DOHH2 (cell line): ENCODE measurements around the gene SERPINA7.

Experiments used
- H3F3A ChIP-seq: fragments of 200-600 bp; sonication (generic), shearing (Covaris generic); 2 replicates; pipeline ENCODE4 v1.6.0; 2016; ENCODE audit warnings: antibody characterized with exemption, mild to moderate bottlenecking; ENCODE audit not compliant: control insufficient read depth, insufficient read depth
- H3K27ac ChIP-seq: fragments of 200-600 bp; sonication (generic); 2 replicates; pipeline ENCODE4 v1.5.1; 2014; ENCODE audit warnings: low read depth, mild to moderate bottlenecking, low read length, moderate library complexity
- H3K27me3 ChIP-seq: fragments of 200-600 bp; sonication (generic); 2 replicates; pipeline ENCODE4 v1.6.1; 2014; ENCODE audit warnings: mild to moderate bottlenecking, low read length, mixed read lengths; ENCODE audit not compliant: control insufficient read depth
- H3K36me3 ChIP-seq: fragments of 200-600 bp; sonication (generic); 2 replicates; pipeline ENCODE4 v1.6.1; 2014; ENCODE audit warnings: mild to moderate bottlenecking, low read length, moderate library complexity, mixed read lengths; ENCODE audit not compliant: control insufficient read depth
- H3K4me1 ChIP-seq: fragments of 200-600 bp; sonication (generic); 2 replicates; pipeline ENCODE4 v1.6.1; 2014; ENCODE audit warnings: mild to moderate bottlenecking, low read length, mixed read lengths; ENCODE audit not compliant: control insufficient read depth
- H3K4me2 ChIP-seq: fragments of 200-600 bp; sonication (generic); 2 replicates; pipeline ENCODE4 v1.6.0; 2014; ENCODE audit warnings: mild to moderate bottlenecking, low read length, moderate library complexity
- H3K4me3 ChIP-seq: fragments of 200-600 bp; sonication (generic); 2 replicates; pipeline ENCODE4 v1.5.1; 2014; ENCODE audit warnings: mild to moderate bottlenecking, low read length, mixed read lengths
- H3K79me2 ChIP-seq: fragments of 200-600 bp; sonication (generic); 2 replicates; pipeline ENCODE4 v1.6.1; 2014; ENCODE audit warnings: mild to moderate bottlenecking, low read length, mixed read lengths; ENCODE audit not compliant: control insufficient read depth
- H3K9me2 ChIP-seq: fragments of 200-600 bp; sonication (generic); replicated peaks from 2 replicates; pipeline ENCODE4 v1.6.1; 2014; ENCODE audit warnings: mild to moderate bottlenecking, low read length, mixed read lengths; ENCODE audit not compliant: control insufficient read depth
- H3K9me3 ChIP-seq: fragments of 200-600 bp; sonication (generic); 2 replicates; pipeline ENCODE4 v1.6.1; 2014; ENCODE audit warnings: antibody characterized with exemption, low read length, mixed read lengths; ENCODE audit not compliant: control insufficient read depth, insufficient read depth
- H4K20me1 ChIP-seq: fragments of 200-600 bp; sonication (generic); 2 replicates; pipeline ENCODE4 v1.6.0; 2014; ENCODE audit warnings: low read depth, mild to moderate bottlenecking, antibody characterized with exemption, low read length, moderate library complexity; ENCODE audit not compliant: control insufficient read depth, insufficient read depth
- EZH2phosphoT487 ChIP-seq: fragments of 200-600 bp; sonication (generic); IDR thresholded peaks from 2 replicates; pipeline ENCODE4 v1.6.1; 2017; ENCODE audit warnings: borderline replicate concordance, mild to moderate bottlenecking, antibody characterized with exemption, low read length, moderate library complexity, mixed read lengths
- TF ChIP-seq, protein P1 (sequence below): fragments of 200-600 bp; sonication (generic); IDR thresholded peaks from one replicate; pipeline ENCODE4 v1.5.1; 2014; ENCODE audit warnings: antibody characterized with exemption, mild to moderate bottlenecking, low read depth, low read length; ENCODE audit not compliant: poor library complexity, severe bottlenecking

SERPINA7 gene

DNA sequence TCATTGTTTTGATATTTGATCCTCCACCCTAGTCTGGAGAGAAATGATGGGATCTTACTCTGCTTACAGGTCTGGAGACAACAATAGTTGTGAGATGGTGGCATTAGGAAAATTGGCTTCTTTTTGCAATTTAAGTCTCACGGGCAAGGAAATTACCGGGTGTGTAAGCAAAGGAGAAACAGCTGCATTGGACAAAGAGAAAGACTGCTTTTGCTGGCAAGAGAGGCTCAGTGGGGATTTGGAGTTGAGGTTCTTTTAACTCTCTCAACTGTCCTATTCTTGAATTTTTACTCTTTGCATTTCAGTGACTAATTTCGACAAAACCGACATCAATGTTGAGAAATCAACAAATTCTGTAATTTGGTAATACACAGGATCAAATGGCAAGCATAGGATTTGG, 2.3 kb upstream of the SERPINA7 start:
- no peak overlapping the region for H3K27ac ChIP-seq
- no peaks in the 10 kb centered on the region for H3K9me3 ChIP-seq
- H3K27me3 ChIP-seq = no peaks in the 10 kb centered on the region
- H3K79me2 ChIP-seq = no peaks in the 10 kb centered on the region
- H3K4me2 ChIP-seq = no peak overlapping the region
- no peak overlapping the region for H3K4me3 ChIP-seq
- no peaks in the 10 kb centered on the region for H3K4me1 ChIP-seq
- H3K9me2 ChIP-seq = no peaks in the 10 kb centered on the region
- no peak for TF ChIP-seq EZH2phosphoT487
- TF ChIP-seq, protein P1, sequence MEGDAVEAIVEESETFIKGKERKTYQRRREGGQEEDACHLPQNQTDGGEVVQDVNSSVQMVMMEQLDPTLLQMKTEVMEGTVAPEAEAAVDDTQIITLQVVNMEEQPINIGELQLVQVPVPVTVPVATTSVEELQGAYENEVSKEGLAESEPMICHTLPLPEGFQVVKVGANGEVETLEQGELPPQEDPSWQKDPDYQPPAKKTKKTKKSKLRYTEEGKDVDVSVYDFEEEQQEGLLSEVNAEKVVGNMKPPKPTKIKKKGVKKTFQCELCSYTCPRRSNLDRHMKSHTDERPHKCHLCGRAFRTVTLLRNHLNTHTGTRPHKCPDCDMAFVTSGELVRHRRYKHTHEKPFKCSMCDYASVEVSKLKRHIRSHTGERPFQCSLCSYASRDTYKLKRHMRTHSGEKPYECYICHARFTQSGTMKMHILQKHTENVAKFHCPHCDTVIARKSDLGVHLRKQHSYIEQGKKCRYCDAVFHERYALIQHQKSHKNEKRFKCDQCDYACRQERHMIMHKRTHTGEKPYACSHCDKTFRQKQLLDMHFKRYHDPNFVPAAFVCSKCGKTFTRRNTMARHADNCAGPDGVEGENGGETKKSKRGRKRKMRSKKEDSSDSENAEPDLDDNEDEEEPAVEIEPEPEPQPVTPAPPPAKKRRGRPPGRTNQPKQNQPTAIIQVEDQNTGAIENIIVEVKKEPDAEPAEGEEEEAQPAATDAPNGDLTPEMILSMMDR = no peak
- no peaks in the 10 kb centered on the region for H4K20me1 ChIP-seq
- H3F3A ChIP-seq = no peaks in the 10 kb centered on the region
- H3K36me3 ChIP-seq = no peaks in the 10 kb centered on the region

DNA sequence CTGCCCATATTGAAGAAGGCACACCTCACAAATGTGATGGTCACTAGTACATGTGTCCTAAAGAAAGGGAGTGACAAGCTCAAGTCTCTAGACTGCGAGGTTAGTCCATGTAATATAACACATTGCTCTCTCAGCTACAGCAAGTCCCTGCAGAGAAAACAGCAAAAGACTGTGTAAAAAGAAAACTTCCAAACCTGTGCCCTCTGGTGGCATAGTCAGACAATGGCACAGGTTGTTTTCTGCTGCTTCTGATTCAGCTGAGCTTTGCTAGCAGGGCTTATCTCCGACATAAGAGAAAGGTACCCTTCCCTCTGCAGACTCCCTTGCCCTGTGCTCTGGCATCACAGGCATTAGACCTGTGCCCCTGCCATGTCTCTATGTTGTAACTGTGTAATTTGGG, 1.4 kb upstream of the SERPINA7 start:
- H3K4me3 ChIP-seq = no peak overlapping the region
- H3K4me2 ChIP-seq = no peak overlapping the region
- no peaks in the 10 kb centered on the region for H3K9me3 ChIP-seq
- H3K27me3 ChIP-seq = no peaks in the 10 kb centered on the region
- H4K20me1 ChIP-seq = no peaks in the 10 kb centered on the region
- no peaks in the 10 kb centered on the region for H3K36me3 ChIP-seq
- no peaks in the 10 kb centered on the region for H3K9me2 ChIP-seq
- no peak overlapping the region for H3K27ac ChIP-seq
- no peaks in the 10 kb centered on the region for H3K4me1 ChIP-seq
- no peak for TF ChIP-seq EZH2phosphoT487
- TF ChIP-seq, protein P1 = no peak
- H3K79me2 ChIP-seq = no peaks in the 10 kb centered on the region
- no peaks in the 10 kb centered on the region for H3F3A ChIP-seq

DNA sequence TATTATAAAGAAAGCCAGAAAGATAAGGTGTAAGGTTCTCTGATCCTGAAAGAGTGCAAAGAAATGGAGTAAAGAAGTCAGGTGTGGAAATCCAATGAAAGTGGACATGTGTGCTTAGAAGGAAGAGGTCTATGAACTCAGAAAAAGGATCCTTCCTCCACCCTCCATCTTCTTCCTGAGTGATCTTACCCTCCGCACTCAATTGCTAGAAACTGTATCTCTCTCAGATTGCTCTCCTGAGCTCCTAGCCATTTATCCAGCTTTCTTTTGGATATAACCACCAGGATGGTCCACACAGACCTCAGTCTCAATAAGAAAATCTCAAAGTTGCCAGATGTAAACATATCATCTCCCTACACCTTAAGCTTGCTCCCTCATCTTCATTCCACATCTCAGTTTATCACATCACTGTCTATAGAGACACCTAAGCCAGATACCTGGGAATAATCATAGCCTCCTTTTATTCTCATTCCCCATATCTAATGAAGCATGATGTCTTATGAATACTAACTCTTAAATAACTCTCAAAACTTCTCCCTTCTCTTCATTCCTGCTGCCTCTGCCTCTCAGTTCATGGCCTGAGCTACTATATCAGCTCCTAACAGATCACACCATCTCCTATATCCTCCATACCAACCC, 573 bp downstream of the SERPINA7 start:
- H3K27ac ChIP-seq = no peak overlapping the region
- H3K9me3 ChIP-seq = no peaks in the 10 kb centered on the region
- no peaks in the 10 kb centered on the region for H3K9me2 ChIP-seq
- H3K79me2 ChIP-seq = no peaks in the 10 kb centered on the region
- H3K36me3 ChIP-seq = no peaks in the 10 kb centered on the region
- no peak overlapping the region for H3K4me3 ChIP-seq
- no peaks in the 10 kb centered on the region for H3K4me1 ChIP-seq
- no peak for TF ChIP-seq EZH2phosphoT487
- TF ChIP-seq, protein P1 = no peak
- H3F3A ChIP-seq = no peaks in the 10 kb centered on the region
- no peaks in the 10 kb centered on the region for H3K27me3 ChIP-seq
- no peak overlapping the region for H3K4me2 ChIP-seq
- no peaks in the 10 kb centered on the region for H4K20me1 ChIP-seq
